GM19463 (cell line): Measurements from ENCODE around the gene MCRIP2.
"Not testable (repeated sequence)": the region's sequence is repeated elsewhere in the genome, so short reads cannot be mapped to it uniquely, and the experiment has no call there.

Source experiments
- ATAC-seq: cut with Tn5 transposase; IDR thresholded peaks from one replicate; pipeline ENCODE4 v1.9.1; 2021; ENCODE audit warnings: mild to moderate bottlenecking, moderate library complexity; ENCODE audit not compliant: unreplicated experiment

The MCRIP2 gene, protein sequence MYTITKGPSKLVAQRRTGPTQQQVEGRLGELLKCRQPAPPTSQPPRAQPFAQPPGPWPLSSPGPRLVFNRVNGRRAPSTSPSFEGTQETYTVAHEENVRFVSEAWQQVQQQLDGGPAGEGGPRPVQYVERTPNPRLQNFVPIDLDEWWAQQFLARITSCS

DNA sequence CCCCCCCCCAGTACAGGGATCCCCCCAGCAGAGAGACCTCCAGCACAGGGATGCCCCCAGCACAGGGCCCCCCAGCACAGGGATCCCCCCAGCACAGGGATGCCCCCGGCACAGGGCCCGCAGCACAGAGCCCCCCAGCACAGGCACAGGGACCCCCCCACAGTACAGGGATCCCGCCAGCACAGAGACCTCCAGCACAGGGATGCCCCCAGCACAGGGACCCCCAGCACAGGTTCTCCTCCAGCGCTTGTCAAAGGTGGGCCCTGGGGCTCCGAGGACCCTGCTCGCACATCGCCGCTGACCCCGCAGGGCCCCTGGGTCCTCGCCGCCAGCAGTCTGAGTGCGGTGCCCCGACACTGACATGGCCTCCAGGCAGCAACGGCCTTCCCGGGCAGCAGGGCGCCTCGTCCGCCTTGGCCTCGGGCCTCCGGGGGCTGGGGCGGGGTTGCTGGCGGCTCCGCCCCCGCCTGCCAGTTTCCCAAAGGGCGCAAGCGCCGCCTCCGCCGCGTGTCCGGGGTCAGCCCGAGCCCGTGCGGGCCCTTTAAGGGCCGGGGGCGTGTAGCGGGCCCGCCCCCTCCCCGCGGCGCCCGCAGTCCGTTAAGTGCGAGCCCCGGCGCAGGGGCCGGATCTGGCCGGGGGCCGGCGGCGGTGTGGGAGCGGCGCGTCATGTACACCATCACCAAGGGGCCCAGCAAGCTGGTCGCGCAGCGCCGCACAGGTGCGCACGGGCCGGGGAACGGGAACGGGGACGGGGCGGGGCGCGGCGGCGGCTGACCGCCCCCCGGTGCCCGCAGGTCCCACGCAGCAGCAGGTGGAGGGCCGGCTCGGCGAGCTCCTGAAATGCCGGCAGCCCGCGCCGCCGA is at the start of gene MCRIP2:
TSS of gene MCRIP2 (plus strand) at position 503 of the 863 bp plus-strand sequence. CDS start at position 667, 164 bp downstream.
- ATAC-seq = peak; percentile 52

DNA sequence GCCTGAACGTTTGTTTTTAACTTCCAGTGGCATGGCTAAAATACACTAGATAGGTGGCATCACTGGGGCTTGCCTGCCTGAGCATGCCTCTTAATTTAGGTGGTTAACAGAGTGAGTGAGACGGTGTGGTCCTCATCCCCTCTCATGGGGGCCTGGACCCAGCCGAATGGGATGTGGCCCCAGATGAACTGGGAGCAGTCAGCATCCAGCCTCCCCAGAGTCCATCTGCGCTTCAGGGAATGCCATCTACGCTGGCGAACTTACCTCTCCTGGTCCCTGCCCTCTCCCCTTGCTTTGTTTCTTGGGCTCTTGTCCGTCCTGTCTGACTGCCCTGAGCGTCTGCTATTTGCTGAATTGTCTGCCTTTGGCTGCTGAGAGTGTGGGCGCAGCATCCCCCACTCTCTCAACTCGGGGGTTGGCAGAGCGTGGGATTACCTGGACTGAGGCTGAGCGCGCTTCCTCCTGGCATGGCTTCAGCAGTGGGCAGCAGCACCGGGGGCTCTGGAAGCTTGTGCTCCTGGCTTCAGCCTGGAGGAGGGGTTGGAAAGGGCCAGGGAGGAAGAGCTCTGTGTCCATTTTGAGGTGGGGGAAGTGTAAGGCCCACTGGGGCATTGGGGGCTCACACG is 49.6 kb upstream of the MCRIP2 start:
- ATAC-seq = no peak

DNA sequence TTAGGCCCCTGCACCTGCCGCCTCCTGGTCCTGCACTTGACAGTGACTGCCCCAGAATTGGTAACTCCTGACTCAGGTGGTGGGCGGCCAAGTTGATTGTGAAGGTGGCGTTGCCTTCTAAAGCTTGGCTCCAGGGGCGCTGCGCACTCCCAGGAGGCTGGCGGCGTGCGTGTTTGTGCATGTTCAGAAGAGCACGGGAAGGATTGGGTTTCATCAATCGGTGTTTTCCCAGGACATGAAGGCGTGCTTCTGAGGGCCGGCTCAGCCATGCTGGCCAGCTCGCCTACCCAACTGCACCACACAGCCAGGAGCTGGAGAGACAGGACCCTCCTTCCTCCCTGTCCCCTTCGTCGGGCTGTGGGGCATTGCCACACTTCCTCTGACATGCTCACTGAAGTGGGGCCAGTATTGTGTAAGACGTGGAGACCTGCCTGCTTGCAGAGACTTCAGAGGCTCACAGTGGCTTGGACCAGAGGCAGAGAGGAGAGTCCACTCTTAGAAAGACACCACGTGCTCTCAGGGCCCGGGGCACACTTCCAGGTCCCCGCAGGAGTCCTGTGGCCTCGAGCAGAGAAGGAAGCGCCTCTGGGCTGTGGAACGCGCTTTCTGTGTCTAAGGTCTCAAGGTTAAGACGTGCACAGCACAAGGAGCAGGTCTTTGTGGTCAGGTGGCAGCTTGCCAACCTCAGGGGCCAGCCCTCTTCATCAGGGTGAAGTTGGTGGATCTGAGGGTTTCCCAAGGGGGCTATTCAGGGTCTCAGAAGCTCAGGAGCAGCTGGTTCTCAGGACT is 48.9 kb upstream of the MCRIP2 start:
- ATAC-seq = no peak

DNA sequence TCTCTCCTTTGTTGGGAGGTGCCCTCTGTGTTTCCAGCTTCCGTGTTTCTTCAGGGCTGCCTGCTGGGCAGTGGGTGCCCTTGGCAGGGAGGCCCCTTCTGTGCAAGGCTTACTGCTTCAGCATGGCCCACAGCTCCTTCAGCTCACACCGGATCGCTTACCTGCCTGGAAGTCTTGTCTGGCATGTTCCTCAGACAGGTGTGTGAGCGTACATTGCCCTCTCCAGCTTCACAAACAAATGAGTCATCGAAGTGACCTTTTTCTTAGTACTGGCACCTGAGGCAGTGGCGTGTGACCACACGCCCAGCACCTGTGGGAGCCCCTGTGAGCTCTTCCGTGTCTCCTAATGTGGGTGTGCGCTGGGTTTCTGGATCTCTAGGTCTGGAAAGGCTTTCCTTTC is 48.2 kb upstream of the MCRIP2 start:
- ATAC-seq = no peak

DNA sequence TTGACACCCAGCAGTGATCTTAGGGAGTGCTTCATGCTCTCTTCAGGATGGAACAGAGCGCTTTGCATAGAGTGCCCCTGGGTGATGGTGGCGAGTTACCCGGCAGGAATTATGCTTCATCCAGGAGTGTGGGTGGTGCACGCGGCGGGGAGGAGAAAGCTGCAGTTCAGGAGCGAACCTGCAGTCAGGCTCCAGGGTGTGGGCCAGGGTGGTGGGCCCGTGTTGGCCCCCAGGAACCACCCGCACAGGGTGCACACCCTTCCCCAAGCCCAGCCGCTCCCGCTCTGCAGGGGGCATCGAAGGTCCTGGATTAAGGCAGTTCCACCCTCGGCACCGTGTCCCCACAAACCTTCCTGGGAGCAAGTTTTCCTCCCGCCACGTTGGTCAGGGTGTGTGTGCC is 47.8 kb upstream of the MCRIP2 start:
- no peak for ATAC-seq

DNA sequence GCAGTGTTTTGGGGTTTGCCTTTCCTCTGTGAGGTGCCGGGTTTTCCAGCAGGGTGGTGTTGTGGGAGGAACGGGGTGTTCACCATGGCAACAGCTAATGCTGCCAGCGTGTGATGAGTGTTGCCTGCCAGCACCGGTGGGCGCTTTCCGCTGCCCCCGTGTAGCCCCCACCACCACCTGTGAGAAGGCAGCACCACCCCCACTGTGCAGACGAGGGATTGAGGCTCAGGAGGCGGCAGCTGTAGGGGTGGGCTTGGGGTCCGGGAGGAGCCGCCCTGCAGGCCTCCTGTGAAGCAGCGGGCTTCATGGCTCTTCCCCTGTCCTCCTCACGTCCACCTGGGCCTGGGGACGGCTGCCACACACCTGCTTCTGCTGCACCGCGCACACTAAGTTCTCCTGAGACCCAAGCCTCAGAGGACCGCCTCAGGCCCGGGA is 46.5 kb upstream of the MCRIP2 start:
- ATAC-seq = no peak

DNA sequence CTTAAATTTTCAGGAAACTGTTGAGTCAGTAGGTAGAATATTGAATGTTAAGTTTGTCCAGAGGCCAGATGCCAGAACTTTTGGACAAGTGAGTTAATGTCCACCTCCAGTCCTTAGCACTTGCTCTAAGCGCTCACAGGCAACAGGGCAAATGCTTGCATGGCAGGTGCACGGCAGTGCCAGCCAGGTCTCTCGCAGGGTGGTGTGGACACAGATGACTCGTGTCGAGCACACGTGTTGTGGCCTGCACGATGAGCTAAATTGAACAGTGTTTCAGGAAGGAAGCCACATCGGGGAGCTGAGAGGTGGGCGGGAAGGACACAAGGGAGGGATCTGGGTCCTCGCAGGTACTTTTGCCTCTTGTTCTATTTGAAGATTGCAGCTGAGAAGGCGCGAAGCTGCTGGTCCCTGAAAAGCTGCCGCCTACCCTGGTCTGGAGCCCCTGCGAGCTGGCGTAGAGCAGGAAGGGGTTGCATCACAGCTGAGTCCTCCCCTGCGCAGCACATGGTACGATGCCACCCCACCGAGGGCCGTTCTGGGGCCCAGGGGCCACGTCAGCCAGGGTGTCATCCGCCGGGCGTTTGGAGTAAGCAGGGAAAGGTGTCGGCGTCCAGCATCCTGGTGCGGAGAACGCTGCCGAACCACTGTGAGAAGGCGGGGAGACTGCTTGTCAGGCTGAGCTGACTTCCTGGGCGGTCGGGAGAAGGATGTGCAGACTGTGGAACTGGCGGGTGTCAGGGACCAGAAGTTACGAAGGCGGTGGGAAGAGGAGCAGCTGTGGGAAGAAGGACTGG is 45.5 kb upstream of the MCRIP2 start:
- ATAC-seq = no peak

DNA sequence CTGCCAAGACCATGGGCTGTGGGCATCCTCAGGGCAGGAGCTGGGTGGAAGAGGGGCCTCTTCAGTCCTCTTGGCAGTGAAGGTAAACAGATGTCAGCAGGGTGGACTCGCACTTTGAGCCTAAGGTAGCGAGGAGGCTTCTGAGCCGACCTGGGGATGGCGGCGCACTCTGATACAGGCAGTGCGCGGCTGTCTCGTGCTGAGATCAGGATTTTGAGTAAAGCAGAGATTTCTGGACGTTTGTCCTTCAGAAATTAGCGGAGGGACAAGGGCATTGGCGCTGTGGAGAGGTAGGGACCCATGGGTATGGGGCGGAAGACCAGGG is 44.9 kb upstream of the MCRIP2 start:
- no peak for ATAC-seq

DNA sequence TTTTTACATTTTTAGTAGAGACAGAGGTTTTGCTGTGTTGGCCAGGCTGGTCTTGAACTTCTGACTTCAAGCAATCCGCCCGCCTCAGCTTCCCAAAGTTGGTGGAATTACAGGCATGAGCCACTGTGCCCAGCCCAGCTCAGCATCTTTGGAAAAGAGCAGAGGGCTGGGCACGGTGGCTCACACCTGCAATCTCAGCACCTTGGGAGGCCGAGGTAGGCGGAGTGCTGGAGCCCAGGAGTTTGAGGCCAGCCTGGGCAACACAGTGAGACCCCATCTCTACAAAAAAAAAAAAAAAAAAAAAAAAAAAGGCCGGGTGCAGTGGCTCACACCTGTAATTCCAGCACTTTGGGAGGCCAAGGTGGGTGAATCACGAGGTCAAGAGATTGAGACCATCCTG is 44.0 kb upstream of the MCRIP2 start:
- ATAC-seq = not testable (repeated sequence)

DNA sequence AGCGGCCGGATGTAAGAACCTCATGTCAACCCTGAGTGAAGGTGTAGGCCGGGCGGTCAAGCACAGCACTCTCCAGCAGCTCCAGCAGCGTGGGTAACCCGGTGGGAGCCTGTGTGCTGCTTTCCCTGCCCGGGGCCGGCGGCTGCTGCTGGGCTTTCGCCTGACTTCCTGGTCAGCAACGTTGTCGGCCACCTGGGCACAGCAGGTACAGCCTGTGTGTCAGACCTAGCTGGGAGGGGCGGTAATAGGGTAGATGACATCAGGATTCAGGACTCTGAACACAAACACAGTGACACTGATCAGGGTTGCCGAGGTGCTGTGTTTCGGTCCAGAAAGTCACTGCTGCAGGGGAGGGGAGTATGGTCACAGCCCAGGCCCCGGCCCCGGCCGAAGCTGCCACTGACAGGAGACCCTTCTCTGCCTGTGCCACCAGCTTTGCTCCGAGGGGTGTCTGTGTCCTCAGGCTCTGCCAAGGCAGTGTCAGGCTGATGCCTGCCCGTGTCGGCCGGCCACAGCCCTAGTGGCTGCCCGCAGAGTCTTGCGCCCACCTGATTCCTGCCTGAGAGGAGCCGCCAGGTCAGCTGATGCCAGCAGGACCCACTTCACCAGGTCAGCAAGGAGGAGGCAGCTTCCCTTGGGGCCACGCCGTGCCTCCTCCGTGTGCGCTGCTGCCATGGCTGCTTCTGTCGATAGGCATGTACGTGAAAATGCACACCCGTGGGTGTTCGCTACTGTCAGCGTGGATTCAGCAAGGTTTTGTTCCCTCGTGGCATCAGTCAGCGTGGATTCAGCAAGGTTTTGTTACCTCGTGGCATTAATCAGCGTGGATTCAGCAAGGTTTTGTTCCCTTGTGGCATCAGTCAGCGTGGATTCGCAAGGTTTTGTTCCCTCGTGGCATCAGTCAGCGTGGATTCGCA is 42.5 kb upstream of the MCRIP2 start:
- no peak for ATAC-seq

DNA sequence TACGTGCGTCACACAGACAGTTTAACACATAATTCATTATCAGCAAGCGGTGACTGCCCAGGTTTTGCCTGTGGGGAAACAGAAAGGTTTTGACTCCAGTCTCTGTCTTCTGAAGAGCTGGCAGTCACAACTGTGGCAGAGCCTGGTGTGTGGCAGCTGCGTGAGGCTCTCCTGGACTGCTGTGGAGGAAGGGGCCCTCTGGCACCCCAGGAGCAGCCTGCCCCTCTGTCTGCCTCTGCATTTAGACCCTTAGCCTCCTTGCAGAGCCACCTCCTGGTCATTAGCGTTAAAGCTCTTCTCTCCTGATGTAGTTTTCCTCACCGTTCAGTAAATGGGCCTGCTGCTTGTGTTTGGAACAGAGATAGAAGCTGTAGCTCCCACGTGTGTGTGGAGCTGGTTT is 40.8 kb upstream of the MCRIP2 start:
- ATAC-seq = no peak

DNA sequence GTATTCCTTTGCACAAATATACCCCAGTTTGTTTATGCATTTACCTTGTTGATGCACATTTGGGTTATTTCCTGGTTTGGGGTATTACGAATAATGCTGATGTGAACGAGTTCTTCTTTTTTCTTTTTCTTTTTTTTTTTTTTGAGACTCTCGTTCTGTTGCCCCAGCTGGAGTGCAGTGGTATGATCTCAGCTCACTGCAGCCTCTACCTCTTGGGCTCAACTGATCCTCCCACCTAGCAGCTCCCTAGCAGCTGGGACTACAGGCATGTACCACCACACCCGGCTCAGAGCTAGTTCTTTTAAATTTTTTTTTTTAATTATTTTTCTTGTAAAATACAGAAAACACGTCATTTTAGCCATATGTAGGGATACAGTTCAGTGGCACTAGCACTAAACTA is 37.7 kb upstream of the MCRIP2 start:
- ATAC-seq = no peak

DNA sequence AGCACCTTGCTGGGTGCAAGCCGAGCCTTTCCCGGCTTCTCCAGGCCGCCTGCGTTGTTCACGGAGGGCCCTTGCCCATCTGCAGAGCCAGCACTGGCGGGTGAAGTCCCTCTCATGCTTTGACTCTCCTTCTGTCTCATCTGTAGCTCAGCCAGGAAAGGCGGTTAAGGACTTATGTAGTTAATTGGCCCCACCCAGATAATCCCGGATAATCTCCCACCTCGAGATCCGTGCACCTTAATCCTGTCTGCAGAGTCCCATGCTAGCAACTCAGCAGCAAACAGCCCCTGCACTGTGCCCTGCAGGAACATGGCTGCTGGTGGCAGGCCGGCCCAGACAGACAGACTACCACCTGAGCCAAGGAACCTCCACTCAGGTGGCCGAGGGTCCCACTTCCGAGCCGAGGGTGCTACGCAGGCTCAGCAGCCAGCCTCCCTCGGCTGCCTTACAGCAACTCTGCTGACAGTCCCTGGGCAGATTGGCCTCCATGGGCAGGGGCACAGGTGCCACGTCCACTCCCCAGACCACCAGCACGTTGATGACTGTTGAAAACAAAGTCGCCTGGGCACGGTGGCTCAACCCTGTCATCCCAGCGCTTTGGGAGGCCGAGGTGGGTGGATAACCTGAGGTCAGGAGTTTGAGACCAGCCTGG is 34.8 kb upstream of the MCRIP2 start:
- no peak for ATAC-seq

DNA sequence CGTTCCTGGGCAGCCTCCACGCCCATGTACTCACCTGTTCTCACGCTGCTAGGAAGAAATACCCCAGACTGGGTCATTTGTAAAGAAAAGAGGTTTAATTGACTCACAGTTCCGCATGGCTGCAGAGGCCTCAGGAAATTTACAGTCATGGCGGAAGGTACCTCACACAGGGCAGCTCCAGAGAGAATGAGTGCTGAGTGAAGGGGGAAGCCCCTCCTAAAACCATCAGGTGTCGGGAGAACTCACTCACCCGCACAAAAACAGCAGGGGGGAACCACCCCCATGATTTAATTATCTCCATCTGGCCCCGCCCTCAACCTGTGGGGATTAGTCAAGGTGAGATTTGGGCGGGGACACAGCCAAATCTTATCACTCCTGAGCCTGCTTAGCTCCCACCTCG is 33.6 kb upstream of the MCRIP2 start:
- no peak for ATAC-seq

DNA sequence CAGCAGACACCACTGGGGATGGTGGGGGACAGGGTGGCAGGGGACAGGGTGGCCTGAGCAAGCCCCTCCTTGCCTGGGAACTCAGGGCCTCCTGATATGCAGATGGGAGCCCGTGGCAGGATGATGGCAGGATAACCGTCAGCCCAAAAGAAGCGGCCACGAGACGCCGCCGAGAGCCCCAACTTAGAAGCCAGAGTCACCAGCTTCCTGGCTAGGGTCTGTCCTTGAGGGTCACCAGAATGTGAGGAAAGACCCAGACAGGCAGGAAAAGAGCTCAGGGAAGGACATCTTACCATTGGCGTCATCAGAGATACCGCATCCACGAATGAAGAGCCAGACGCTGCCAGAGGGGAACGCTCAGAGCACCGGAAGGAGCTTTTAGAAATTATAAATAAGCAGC is 32.3 kb upstream of the MCRIP2 start:
- ATAC-seq = no peak

DNA sequence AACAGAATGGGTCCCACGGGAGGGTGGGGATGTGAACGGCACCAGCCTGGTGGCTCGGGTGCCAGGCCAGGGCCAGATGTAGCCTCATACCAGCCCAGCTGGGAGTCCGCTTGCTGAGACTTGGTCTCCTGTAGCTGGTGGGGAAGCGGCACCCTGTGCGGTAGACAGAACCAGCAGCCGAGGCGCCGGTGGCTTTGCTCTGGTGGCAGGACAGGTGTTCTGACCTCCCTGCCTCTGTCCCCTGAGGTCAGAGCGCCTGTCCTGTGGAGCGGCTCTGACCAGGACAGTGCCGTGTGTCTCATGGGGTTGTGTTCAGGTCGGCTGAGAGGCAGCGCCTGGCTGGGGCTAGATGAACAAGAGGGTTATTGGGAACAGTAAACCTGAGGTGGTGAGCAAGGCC is 31.6 kb upstream of the MCRIP2 start:
- no peak for ATAC-seq

DNA sequence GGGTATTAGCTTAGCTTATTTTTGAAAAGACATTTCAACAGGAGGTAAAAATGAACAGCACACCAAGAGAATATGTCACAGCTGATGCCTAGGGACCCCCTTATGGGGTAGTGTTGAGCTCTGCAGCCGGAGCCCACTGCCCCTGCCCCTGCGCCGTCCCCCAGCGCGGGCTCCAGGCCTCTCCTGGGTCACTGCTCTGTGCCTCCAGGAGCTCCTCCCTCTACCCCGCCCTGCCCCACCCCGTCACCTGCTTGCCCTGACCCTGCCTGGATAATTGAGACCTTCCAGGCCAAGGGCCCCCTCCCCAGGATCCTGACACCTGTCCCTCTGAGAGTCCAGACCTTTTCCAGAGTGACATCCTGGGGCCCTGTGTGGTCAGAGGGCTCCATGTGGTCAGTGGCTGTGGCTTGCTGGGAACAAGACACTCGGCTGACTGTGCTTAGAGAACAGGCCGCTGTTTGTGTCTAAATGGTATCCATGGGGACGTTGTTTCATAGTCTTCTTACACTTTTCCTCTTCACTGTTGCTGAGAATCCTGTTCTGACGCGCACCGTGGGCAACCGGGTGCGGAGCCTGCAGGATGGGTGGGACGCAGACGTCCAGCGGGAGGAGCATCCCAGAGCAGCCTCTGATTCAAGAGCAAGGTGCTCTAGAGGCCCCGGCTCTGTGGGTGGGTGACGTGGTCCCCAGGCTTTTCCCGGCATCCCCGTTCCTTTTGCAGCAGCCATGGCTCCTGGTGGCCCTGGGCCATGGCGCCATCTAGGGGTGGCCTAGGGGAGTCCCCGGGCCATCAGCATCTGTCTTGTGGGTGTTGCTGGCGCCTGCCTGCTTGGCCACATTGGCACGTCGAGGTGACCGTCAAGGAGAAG is 30.9 kb upstream of the MCRIP2 start:
- no peak for ATAC-seq

DNA sequence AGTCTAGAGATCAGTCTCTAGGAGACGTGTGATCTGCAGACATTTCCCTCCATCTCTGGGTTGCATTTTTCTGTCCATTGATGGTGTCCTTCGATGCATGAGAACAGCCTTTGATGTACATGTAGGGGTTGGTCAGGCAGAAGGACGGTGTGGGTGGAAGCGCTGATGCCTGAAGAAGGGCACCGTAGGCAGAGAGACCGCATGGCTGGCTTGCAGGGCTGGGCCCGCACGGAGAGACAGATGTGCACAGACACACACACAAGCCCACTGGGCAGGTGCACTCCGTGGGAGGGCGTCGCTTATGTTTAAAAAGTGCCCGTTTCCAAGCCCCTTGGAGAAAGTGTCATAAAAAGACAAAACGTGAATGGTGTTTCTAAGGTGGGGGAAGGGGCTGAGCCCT is 26.5 kb upstream of the MCRIP2 start:
- ATAC-seq = no peak
